Measurements from ENCODE around the gene ZNF423. TPM values are rescaled to one million over a fixed set of nuclear protein-coding genes. Genes with fewer than 3 reads are reported as not detected.

Gene ZNF423
- total RNA-seq, 1 experiment from 2014 or later = not detected

GRCh38 chr16:49494891-49495566, 360.9 kb downstream of the ZNF423 start:
- BruUV-seq (replicated peaks) = no TSS peak
- DNase-seq = no peak
- H3K9me3 Mint-ChIP-seq (ENCODE audit: low read depth, unreplicated experiment) = no peaks in the 10 kb centered on the region
- TF ChIP-seq, protein P1, sequence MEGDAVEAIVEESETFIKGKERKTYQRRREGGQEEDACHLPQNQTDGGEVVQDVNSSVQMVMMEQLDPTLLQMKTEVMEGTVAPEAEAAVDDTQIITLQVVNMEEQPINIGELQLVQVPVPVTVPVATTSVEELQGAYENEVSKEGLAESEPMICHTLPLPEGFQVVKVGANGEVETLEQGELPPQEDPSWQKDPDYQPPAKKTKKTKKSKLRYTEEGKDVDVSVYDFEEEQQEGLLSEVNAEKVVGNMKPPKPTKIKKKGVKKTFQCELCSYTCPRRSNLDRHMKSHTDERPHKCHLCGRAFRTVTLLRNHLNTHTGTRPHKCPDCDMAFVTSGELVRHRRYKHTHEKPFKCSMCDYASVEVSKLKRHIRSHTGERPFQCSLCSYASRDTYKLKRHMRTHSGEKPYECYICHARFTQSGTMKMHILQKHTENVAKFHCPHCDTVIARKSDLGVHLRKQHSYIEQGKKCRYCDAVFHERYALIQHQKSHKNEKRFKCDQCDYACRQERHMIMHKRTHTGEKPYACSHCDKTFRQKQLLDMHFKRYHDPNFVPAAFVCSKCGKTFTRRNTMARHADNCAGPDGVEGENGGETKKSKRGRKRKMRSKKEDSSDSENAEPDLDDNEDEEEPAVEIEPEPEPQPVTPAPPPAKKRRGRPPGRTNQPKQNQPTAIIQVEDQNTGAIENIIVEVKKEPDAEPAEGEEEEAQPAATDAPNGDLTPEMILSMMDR (IDR thresholded peaks at IDR 0.05; ENCODE audit: unreplicated experiment) = no peak
- intact Hi-C loops (cut with micrococcal nuclease; ENCODE audit: unreplicated experiment) = no loop called here
- H3K36me3 Mint-ChIP-seq (ENCODE audit: insufficient read depth, unreplicated experiment) = peaks cover 5% of the 10 kb centered on the region
- H3K4me1 Mint-ChIP-seq (ENCODE audit: low read depth, unreplicated experiment) = no peaks in the 10 kb centered on the region
- no peak overlapping the region for H3K27ac Mint-ChIP-seq (ENCODE audit: unreplicated experiment)
- H3K27me3 Mint-ChIP-seq (ENCODE audit: unreplicated experiment) = peaks cover 91% of the 10 kb centered on the region
- H3K4me3 Mint-ChIP-seq (ENCODE audit: low read depth, unreplicated experiment) = no peak overlapping the region
- CTCF ChIA-PET = no interaction called here

DNA sequence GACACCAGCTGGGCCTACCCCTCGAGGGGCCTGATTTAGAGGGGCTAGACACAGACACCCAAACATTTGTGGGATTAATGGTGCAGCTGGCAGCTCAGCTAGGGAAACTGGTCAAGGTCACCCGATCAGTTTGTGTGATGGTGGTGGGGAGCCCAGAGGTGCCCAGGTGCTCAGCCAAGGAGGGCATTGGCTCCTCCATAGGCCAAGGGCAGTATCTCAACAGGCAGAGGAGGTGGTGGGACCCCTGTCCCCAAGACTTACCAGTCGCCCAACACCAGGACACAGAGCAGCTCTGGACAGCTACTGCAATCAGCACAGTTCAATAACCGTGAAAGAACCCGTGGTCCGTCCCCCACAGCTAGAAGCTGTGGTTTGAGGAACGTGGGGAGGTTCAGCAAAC, 361.4 kb downstream of the ZNF423 start:
- DNase-seq = no peak
- no peak overlapping the region for H3K27ac Mint-ChIP-seq (ENCODE audit: unreplicated experiment)
- H3K27me3 Mint-ChIP-seq (ENCODE audit: unreplicated experiment) = peaks cover 92% of the 10 kb centered on the region
- H3K4me3 Mint-ChIP-seq (ENCODE audit: low read depth, unreplicated experiment) = no peak overlapping the region
- intact Hi-C loops (cut with micrococcal nuclease; ENCODE audit: unreplicated experiment) = no loop called here
- H3K36me3 Mint-ChIP-seq (ENCODE audit: insufficient read depth, unreplicated experiment) = peaks cover 5% of the 10 kb centered on the region
- TF ChIP-seq, protein P1 (IDR thresholded peaks at IDR 0.05; ENCODE audit: unreplicated experiment) = no peak
- CTCF ChIA-PET = no interaction called here
- no peaks in the 10 kb centered on the region for H3K9me3 Mint-ChIP-seq (ENCODE audit: low read depth, unreplicated experiment)
- no peaks in the 10 kb centered on the region for H3K4me1 Mint-ChIP-seq (ENCODE audit: low read depth, unreplicated experiment)
- BruUV-seq (replicated peaks) = no TSS peak

DNA sequence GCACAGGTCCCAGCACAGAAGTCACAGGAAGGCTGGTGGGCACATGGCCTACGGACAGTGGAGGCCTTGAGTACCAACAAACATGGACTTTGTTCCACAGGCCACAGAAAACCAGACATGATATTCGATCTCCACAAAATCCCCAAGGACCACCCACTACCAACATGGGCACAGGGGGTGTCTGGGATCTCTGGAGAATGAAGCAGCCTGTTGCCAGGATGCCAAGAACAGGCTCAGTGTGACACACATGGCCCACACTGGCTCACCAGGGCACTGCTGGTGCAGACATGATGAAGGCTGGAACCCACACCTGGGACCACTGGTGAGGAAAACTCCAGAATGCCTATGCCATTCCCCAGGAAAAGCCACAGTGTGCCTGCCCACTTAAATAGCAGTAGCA, 362.1 kb downstream of the ZNF423 start:
- no TSS peak for BruUV-seq (replicated peaks)
- CTCF ChIA-PET = no interaction called here
- TF ChIP-seq, protein P1 (IDR thresholded peaks at IDR 0.05; ENCODE audit: unreplicated experiment) = no peak

DNA sequence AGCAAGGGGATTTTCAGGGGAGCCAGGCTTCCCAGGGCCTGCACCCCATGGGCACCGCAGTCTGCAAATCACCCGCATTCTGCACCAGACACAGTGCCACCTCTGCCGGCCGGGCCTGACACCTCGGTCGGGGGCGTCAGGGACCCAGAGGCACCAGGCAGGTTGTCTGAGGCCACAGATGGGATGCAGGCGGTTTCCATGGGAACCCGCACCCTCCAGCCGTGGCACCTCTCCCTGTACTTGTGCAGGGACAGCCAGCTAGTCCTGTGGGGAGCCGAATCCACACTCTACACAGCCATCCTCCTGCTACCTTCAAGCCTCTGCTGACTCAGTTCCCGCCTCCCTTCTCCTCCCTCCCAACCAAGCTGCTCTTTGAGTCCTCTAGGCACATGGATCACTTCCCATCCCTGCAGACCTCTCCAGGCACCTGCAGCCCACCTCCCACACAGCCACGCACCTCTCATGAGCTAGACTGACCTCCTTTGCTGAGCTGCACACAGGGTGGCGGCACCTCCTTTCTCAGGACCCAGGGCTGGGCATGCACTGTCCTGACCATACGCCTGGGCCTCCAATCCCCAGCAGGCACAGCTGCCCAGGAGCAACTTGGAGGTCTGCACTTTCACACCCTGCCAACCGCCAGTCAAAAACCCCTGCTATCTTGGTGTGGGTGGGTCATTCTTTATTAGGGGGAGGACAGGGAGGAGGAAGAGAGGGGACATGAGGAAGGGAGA, 362.9 kb downstream of the ZNF423 start:
- H3K4me3 Mint-ChIP-seq (ENCODE audit: low read depth, unreplicated experiment) = no peak overlapping the region
- H3K36me3 Mint-ChIP-seq (ENCODE audit: insufficient read depth, unreplicated experiment) = peaks cover 5% of the 10 kb centered on the region
- no peaks in the 10 kb centered on the region for H3K9me3 Mint-ChIP-seq (ENCODE audit: low read depth, unreplicated experiment)
- TF ChIP-seq, protein P1 (IDR thresholded peaks at IDR 0.05; ENCODE audit: unreplicated experiment) = no peak
- no peaks in the 10 kb centered on the region for H3K4me1 Mint-ChIP-seq (ENCODE audit: low read depth, unreplicated experiment)
- intact Hi-C loops (cut with micrococcal nuclease; ENCODE audit: unreplicated experiment) = no loop called here
- peaks cover 92% of the 10 kb centered on the region for H3K27me3 Mint-ChIP-seq (ENCODE audit: unreplicated experiment)
- no TSS peak for BruUV-seq (replicated peaks)
- H3K27ac Mint-ChIP-seq (ENCODE audit: unreplicated experiment) = no peak overlapping the region
- CTCF ChIA-PET = no interaction called here
- DNase-seq = no peak

More for the DNA sequence above, 362.1 kb downstream of the ZNF423 start:
- Mint-ChIP-seq H3K4me3 (ENCODE audit: low read depth, unreplicated experiment) (no peak overlapping the region), H3K27ac (ENCODE audit: unreplicated experiment) (no peak overlapping the region), H3K36me3 (ENCODE audit: insufficient read depth, unreplicated experiment) (peaks cover 5% of the 10 kb centered on the region), H3K9me3 (ENCODE audit: low read depth, unreplicated experiment) (no peaks in the 10 kb centered on the region), H3K4me1 (ENCODE audit: low read depth, unreplicated experiment) (no peaks in the 10 kb centered on the region), H3K27me3 (ENCODE audit: unreplicated experiment) (peaks cover 92% of the 10 kb centered on the region)
- intact Hi-C loops (cut with micrococcal nuclease; ENCODE audit: unreplicated experiment) = no loop called here
- DNase-seq = no peak

Data from Calu3 (cell line).